Heart right ventricle (tissue), 16 donors: ENCODE results near the gene PPP2R2B. TPM values are rescaled to one million over a fixed set of nuclear protein-coding genes. Genes with fewer than 3 reads are reported as not detected.

Experiments
- ATAC-seq, 8 donors: fragments of 200-7000 bp; cut with Tn5 transposase; one replicate each; pipeline ENCODE4 v1.9.1; 2020; ENCODE audit warnings: mild to moderate bottlenecking in 8 of 8, moderate library complexity in 8 of 8, moderate number of reproducible peaks in 1 of 8
- DNase-seq, 2 donors: peaks; one replicate each; pipeline ENCODE4 v3.0.0-alpha.2; 2020
- H3K27ac ChIP-seq, 10 donors: fragments of 200-600 bp; sonication (generic) in 2 of 10; one replicate each; pipeline versions ENCODE4 v1.5.0 to v1.8.0; 2020 to 2022; ENCODE audit warnings: mild to moderate bottlenecking in 3 of 10
- H3K27me3 ChIP-seq, 7 donors: fragments of 200-600 bp; one replicate each; pipeline ENCODE4 v1.8.0; 2021 to 2022; ENCODE audit warnings: mild to moderate bottlenecking in 2 of 7
- H3K36me3 ChIP-seq, 9 donors: fragments of 200-600 bp; sonication (generic) in 1 of 9; one replicate each; pipeline versions ENCODE4 v1.5.0 to v1.8.0; 2020 to 2022; ENCODE audit warnings: mild to moderate bottlenecking in 2 of 9
- H3K4me1 ChIP-seq, 9 donors: fragments of 200-600 bp; sonication (generic) in 1 of 9; one replicate each; pipeline versions ENCODE4 v1.5.0 to v1.8.0; 2020 to 2022; ENCODE audit warnings: mild to moderate bottlenecking in 4 of 9
- H3K4me3 ChIP-seq, 10 donors: fragments of 200-600 bp; sonication (generic) in 2 of 10; one replicate each; pipeline versions ENCODE4 v1.5.0 to v1.8.0; 2020 to 2022; ENCODE audit warnings: mild to moderate bottlenecking in 7 of 10, moderate library complexity in 2 of 10
- H3K9me3 ChIP-seq, 11 donors: fragments of 200-600 bp in 10 of 11; sonication (generic) in 2 of 11; one replicate each; pipeline versions ENCODE4 v1.5.0 to v1.8.0; 2013 to 2022; ENCODE audit warnings: mild to moderate bottlenecking in 2 of 11, control low read depth in 1 of 11, moderate library complexity in 1 of 11
- CTCF ChIP-seq, 9 donors: fragments of 200-600 bp; sonication (generic) in 2 of 9; IDR thresholded peaks; one replicate each; pipeline versions ENCODE4 v1.5.0 to v1.8.0; 2021 to 2022; ENCODE audit warnings: antibody characterized with exemption in 9 of 9, mild to moderate bottlenecking in 5 of 9, moderate library complexity in 1 of 9
- WGBS, 2 donors: extraction: QIAGEN DNeasy Blood & Tissue Kit; methylation state at CpG; one replicate each; pipeline ENCODE4 v1.1.7; 2013; ENCODE audit warnings: inconsistent platforms in 1 of 2; 5-methylcytosine and 5-hydroxymethylcytosine counted together
- intact Hi-C, 10 donors: fragments of 100-400 bp; cut with DNase I; formaldehyde crosslinking; loops; one replicate each; pipeline versions ENCODE4 v1.11.1 to v1.14.2; 2022
- polyA plus RNA-seq, 2 donors: library from polyadenylated mRNA; stranded (reverse); fragments of 200-250 nt; gene quantifications; one replicate each; pipeline ENCODE4 v1.2.3, GENCODE V29; 2013
- total RNA-seq, 10 donors: library from RNA; stranded (reverse); fragmentation: NEBNext Ultra II Directional in 3 of 10; extraction: Animal tissue kit (Norgen Biotek cat#: 25700) in 3 of 10; gene quantifications; one replicate each; pipeline versions ENCODE4 v1.2.1 to v1.2.4, GENCODE V29; 2021 to 2023
- donor health status: Arrhythmogenic right ventricular cardiomyopathy.
- donor health status: ischemic (EF 13 %, LVEDD 7.1; RV severe dilation, severe dysfunction).
- donor health status: healthy with polysubstance abuse.
- donor health status: DM: no; HTN: yes; CAD: no.
- donor health status: DM: no; HTN: no; CAD: no.
- donor health status: ischemic (EF 25% LVEDD 6.9; RV normal size, moderate dysfunction).
- donor health status: ischemic (EF 25% LVEDD 5.7; RV mildly dilated, moderate dysfunction).
- donor health status: healthy.
- donor health status: DM: yes; HTN: yes; CAD: no.
- donor health status: Ischemic cardiomyopathy.
- donor health status: ischemic (EF 35%, LVEDD 5.7; RV mildly dilated, moderate dysfunction).
- donor health status: nonischemic (EF 11% LVEDD 7.7; RV severe dilation, severe dysfunction).
- donor health status: DM: yes; HTN: yes; CAD: no.
- donor health status: PGD.
- donor health status: ischemic (EF 29% LVEDD 5.4; RV normal size, mild dysfunction).
- donor health status: nonischemic (EF 23%, LVEDD 6.1; RV moderate dilation, normal function).

The PPP2R2B gene
- total and polyA plus RNA-seq, 12 donors: 0.05 to 1.8 (median 0.57) TPM; not detected in 2

GRCh38 chr5:146653560-146653959 is 225.0 kb downstream of the PPP2R2B start:
- DNase-seq: no peak
- Histone ChIP-seq H3K27me3 (no peaks in the 10 kb centered on the region), H3K4me3 (no peak overlapping the region), H3K27ac (no peak overlapping the region), H3K9me3 (no peaks in the 10 kb centered on the region), H3K36me3 (no peaks in the 10 kb centered on the region), H3K4me1 (no peaks in the 10 kb centered on the region)
- WGBS, 2 donors: 57 to 61% methylated on average over 7 of the region's 7 CpGs
- TF ChIP-seq CTCF (IDR thresholded peaks at IDR 0.05): no peak
- intact Hi-C loops: loop anchor here in 1 of 10 donors (10.0 kb wide), 1 partner anchor 311 kb away; no protein-coding TSS in a partner anchor
- no peak for ATAC-seq

- WGBS, 2 donors: 82 to 92% methylated on average over 1 of the region's 1 CpG
- Histone ChIP-seq H3K27ac (no peak overlapping the region), H3K4me3 (no peak overlapping the region), H3K4me1 (no peaks in the 10 kb centered on the region), H3K36me3 (no peaks in the 10 kb centered on the region), H3K9me3 (no peaks in the 10 kb centered on the region), H3K27me3 (no peaks in the 10 kb centered on the region)
- TF ChIP-seq CTCF (IDR thresholded peaks at IDR 0.05): no peak
- DNase-seq: no peak
- no peak for ATAC-seq
- intact Hi-C loops: loop anchor here in 1 of 10 donors (10.0 kb wide), 1 partner anchor 312 kb away; no protein-coding TSS in a partner anchor
These were observed 226.0 kb downstream of the PPP2R2B start for GRCh38 chr5:146652547-146652946.

GRCh38 chr5:146647656-146648199 is 230.8 kb downstream of the PPP2R2B start:
- H3K36me3 ChIP-seq: no peaks in the 10 kb centered on the region
- H3K9me3 ChIP-seq: no peaks in the 10 kb centered on the region
- ATAC-seq: no peak
- intact Hi-C loops: no loop called here
- H3K27ac ChIP-seq: no peak overlapping the region
- no peaks in the 10 kb centered on the region for H3K4me1 ChIP-seq
- no peaks in the 10 kb centered on the region for H3K27me3 ChIP-seq
- TF ChIP-seq CTCF (IDR thresholded peaks at IDR 0.05): no peak
- DNase-seq: no peak
- no peak overlapping the region for H3K4me3 ChIP-seq
- WGBS, 2 donors: 36 to 44% methylated on average over 3 of the region's 3 CpGs

- intact Hi-C loops: no loop called here
- 68 to 82% methylated on average over 1 of the region's 1 CpG for WGBS, 2 donors
- ATAC-seq: no peak
These were observed 232.1 kb downstream of the PPP2R2B start for GRCh38 chr5:146646441-146646840.

More at GRCh38 chr5:146646441-146646840, 232.1 kb downstream of the PPP2R2B start:
- no peak overlapping the region for H3K4me3 ChIP-seq
- no peak for TF ChIP-seq CTCF (IDR thresholded peaks at IDR 0.05)
- no peak overlapping the region for H3K27ac ChIP-seq
- no peaks in the 10 kb centered on the region for H3K36me3 ChIP-seq
- H3K4me1 ChIP-seq: no peaks in the 10 kb centered on the region
- no peaks in the 10 kb centered on the region for H3K27me3 ChIP-seq
- H3K9me3 ChIP-seq: no peaks in the 10 kb centered on the region
- no peak for DNase-seq
